NCI-H524 (cell line): Measurements from ENCODE around the gene OR8D1.
"Not testable (repeated sequence)": the region's sequence is repeated elsewhere in the genome, so short reads cannot be mapped to it uniquely, and the experiment has no call there.

ENCODE experiments used
- DNase-seq, 2 experiments: peaks; one replicate each; lab custom pipeline; 2025; lab: John Stamatoyannopoulos, UW

Gene OR8D1

GRCh38 chr11:124285610-124286344 lies 28.0 kb downstream of the OR8D1 start:
- no peak for DNase-seq

DNA sequence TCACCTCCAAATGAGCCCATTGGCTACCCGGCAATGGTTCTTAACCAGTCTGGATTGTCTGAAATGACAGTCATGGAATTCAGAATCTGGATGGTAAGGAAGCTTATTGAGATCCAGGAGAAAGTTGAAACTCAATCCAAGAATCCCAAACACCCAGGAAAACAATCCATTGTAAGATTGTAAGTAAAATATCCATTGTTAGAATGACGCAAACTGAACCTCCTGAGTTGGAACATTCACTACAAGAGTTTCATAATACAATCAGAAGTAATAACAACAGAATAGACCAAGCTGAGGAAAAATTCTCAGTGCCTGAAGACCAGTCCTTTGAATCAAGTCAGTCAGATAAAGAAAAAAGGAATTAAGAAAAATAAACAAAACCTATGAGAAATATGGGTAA lies 35.5 kb downstream of the OR8D1 start:
- DNase-seq = no peak

- DNase-seq = peak in 1 of 2 experiments; percentile 25
Measured at GRCh38 chr11:124277804-124278203, 35.9 kb downstream of the OR8D1 start.

- DNase-seq = no peak
Measured at GRCh38 chr11:124277207-124277606, 36.5 kb downstream of the OR8D1 start.

- no peak for DNase-seq
Measured at GRCh38 chr11:124276081-124276480, 37.7 kb downstream of the OR8D1 start.

- DNase-seq = no peak
Measured at GRCh38 chr11:124274000-124274399, 39.7 kb downstream of the OR8D1 start.

DNA sequence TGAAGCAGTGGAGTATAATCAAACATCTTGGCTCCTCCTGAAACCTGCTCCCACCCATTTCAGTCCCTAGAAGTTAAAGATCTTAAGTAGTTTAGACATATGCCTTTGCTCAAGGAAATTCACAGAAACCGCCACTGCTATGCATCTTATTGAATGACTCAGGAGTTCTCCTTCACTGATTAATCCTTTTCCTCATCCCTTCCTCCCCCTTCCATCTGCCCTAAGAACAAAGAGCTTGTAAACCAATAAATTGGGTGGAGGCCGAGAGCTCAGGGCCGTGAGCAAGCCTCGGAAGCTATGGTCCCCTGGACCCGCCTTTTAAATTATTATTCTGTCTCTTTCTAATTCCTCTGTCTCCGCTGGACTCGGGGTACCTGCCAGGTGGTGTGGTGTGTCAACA lies 42.9 kb downstream of the OR8D1 start:
- DNase-seq = peak; percentile 32 to 78

DNA sequence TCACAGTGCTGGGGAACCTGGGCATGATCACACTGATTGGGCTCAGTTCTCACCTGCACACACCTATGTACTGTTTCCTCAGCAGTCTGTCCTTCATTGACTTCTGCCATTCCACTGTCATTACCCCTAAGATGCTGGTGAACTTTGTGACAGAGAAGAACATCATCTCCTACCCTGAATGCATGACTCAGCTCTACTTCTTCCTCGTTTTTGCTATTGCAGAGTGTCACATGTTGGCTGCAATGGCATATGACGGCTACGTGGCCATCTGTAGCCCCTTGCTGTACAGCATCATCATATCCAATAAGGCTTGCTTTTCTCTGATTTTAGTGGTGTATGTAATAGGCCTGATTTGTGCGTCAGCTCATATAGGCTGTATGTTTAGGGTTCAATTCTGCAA lies 48.7 kb downstream of the OR8D1 start:
- DNase-seq = not testable (repeated sequence)

- DNase-seq = no peak
Measured at GRCh38 chr11:124256076-124256475, 57.7 kb downstream of the OR8D1 start, which contains the start of gene OR8G5. Gene OR8G5, plus strand, starts transcription at chr11:124256376. Its CDS starts 8,556 bp downstream, at chr11:124264932.
